H9 (cell line): ENCODE results near the gene MOCS1. TPM values are rescaled to one million over a fixed set of nuclear protein-coding genes. Genes with fewer than 3 reads are reported as not detected.

ENCODE experiments used
- DNase-seq: peaks from one replicate; pipeline ENCODE4 v3.0.0-alpha.2; 2017
- H2AFZ ChIP-seq: one replicate; pipeline ENCODE4 v1.6.1; 2013; ENCODE audit warnings: mild to moderate bottlenecking, low read length, control low read depth, moderate library complexity
- H2AK5ac ChIP-seq: 2 replicates; pipeline ENCODE4 v1.6.1; 2013; ENCODE audit warnings: low read length, control low read depth, mixed read lengths; ENCODE audit not compliant: insufficient read length
- H2BK120ac ChIP-seq: one replicate; pipeline ENCODE4 v1.6.1; 2013; ENCODE audit warnings: low read depth, mild to moderate bottlenecking, low read length, control low read depth, inconsistent platforms; ENCODE audit not compliant: poor library complexity, severe bottlenecking
- H2BK12ac ChIP-seq: 2 replicates; pipeline ENCODE4 v1.6.1; 2013; ENCODE audit warnings: low read length, control low read depth, mixed read lengths, low read depth; ENCODE audit not compliant: insufficient read length
- H2BK15ac ChIP-seq: 2 replicates; pipeline ENCODE4 v1.6.1; 2013; ENCODE audit warnings: low read depth, low read length, control low read depth
- H2BK20ac ChIP-seq: one replicate; pipeline ENCODE4 v1.6.1; 2013; ENCODE audit warnings: low read depth, mild to moderate bottlenecking, low read length, control low read depth, inconsistent platforms; ENCODE audit not compliant: poor library complexity, severe bottlenecking
- H2BK5ac ChIP-seq: 2 replicates; pipeline ENCODE4 v1.6.1; 2013; ENCODE audit warnings: low read length, control low read depth, mixed read lengths; ENCODE audit not compliant: insufficient read length
- H3K14ac ChIP-seq: 2 replicates; pipeline ENCODE4 v1.6.1; 2013; ENCODE audit warnings: low read length, control low read depth; ENCODE audit not compliant: insufficient read depth
- H3K18ac ChIP-seq: 2 replicates; pipeline ENCODE4 v1.6.1; 2013; ENCODE audit warnings: low read depth, mild to moderate bottlenecking, mixed read lengths, low read length, control low read depth; ENCODE audit not compliant: insufficient read length
- H3K23ac ChIP-seq: 2 replicates; pipeline ENCODE4 v1.6.1; 2013; ENCODE audit warnings: low read length, control low read depth, mixed read lengths, low read depth; ENCODE audit not compliant: insufficient read length
- H3K23me2 ChIP-seq: 2 replicates; pipeline ENCODE4 v1.6.1; 2013; ENCODE audit warnings: low read depth, mild to moderate bottlenecking, mixed read lengths, low read length, control low read depth; ENCODE audit not compliant: insufficient read length, poor library complexity, severe bottlenecking
- H3K27ac ChIP-seq: 2 replicates; pipeline ENCODE4 v1.5.1; 2013; ENCODE audit warnings: low read length, control low read depth, mixed read lengths, low read depth; ENCODE audit not compliant: insufficient read length
- H3K27me3 ChIP-seq: 2 replicates; pipeline ENCODE4 v1.6.1; 2013; ENCODE audit warnings: low read length, control low read depth, inconsistent platforms; ENCODE audit not compliant: insufficient read depth
- H3K4ac ChIP-seq: 2 replicates; pipeline ENCODE4 v1.6.1; 2013; ENCODE audit warnings: low read depth, mild to moderate bottlenecking, control low read depth, inconsistent platforms, low read length, moderate library complexity
- H3K4me1 ChIP-seq: 2 replicates; pipeline ENCODE4 v1.6.1; 2013; ENCODE audit warnings: low read length, control low read depth, inconsistent platforms; ENCODE audit not compliant: insufficient read depth
- H3K4me2 ChIP-seq: 2 replicates; pipeline ENCODE4 v1.6.1; 2013; ENCODE audit warnings: low read length, control low read depth, mixed read lengths; ENCODE audit not compliant: insufficient read length, insufficient read depth
- H3K56ac ChIP-seq: 2 replicates; pipeline ENCODE4 v1.6.1; 2013; ENCODE audit warnings: low read depth, mild to moderate bottlenecking, mixed read lengths, low read length, control low read depth; ENCODE audit not compliant: insufficient read length
- H3K79me1 ChIP-seq: 2 replicates; pipeline ENCODE4 v1.6.1; 2013; ENCODE audit warnings: low read depth, mild to moderate bottlenecking, moderate library complexity, low read length, control low read depth, inconsistent platforms; ENCODE audit not compliant: insufficient read depth, poor library complexity, severe bottlenecking
- H3K79me2 ChIP-seq: 2 replicates; pipeline ENCODE4 v1.6.1; 2013; ENCODE audit warnings: low read length, control low read depth, inconsistent platforms; ENCODE audit not compliant: insufficient read depth
- H3K9ac ChIP-seq: 2 replicates; pipeline ENCODE4 v1.6.1; 2013; ENCODE audit warnings: low read length, control low read depth, mixed read lengths; ENCODE audit not compliant: insufficient read length; ENCODE audit errors: extremely low read depth
- H3K9me3 ChIP-seq: one replicate; pipeline ENCODE4 v1.6.1; 2013; ENCODE audit warnings: low read depth, low read length, inconsistent platforms; ENCODE audit not compliant: control insufficient read depth
- H3T11ph ChIP-seq: one replicate; pipeline ENCODE4 v1.6.1; 2013; ENCODE audit warnings: mild to moderate bottlenecking, low read length, control low read depth, inconsistent platforms
- H4K20me1 ChIP-seq: one replicate; pipeline ENCODE4 v1.6.1; 2013; ENCODE audit not compliant: control insufficient read depth, insufficient read length, insufficient read depth
- H4K5ac ChIP-seq: 2 replicates; pipeline ENCODE4 v1.6.1; 2013; ENCODE audit warnings: low read depth, mild to moderate bottlenecking, mixed read lengths, low read length, control low read depth; ENCODE audit not compliant: insufficient read length
- H4K8ac ChIP-seq: replicated peaks from 2 replicates; pipeline ENCODE4 v1.6.1; 2013; ENCODE audit warnings: low read length, control low read depth, mixed read lengths, low read depth; ENCODE audit not compliant: insufficient read length
- H4K91ac ChIP-seq: 2 replicates; pipeline ENCODE4 v1.6.1; 2013; ENCODE audit warnings: low read depth, mild to moderate bottlenecking, moderate library complexity, mixed read lengths, low read length, control low read depth; ENCODE audit not compliant: insufficient read length
- H3K27ac Mint-ChIP-seq, 3 experiments: 2 replicates in 2 of 3; 3 replicates in 1 of 3; pipeline ENCODE4 v1.8.0; 2020 to 2021; ENCODE audit warnings: mixed read lengths in 3 of 3, mild to moderate bottlenecking in 1 of 3, moderate library complexity in 1 of 3
- H3K27me3 Mint-ChIP-seq: 2 replicates; pipeline ENCODE4 v1.8.0; 2021; ENCODE audit warnings: low read depth, mild to moderate bottlenecking, moderate library complexity, mixed read lengths
- H3K36me3 Mint-ChIP-seq, 3 experiments: 2 replicates in 2 of 3; 3 replicates in 1 of 3; pipeline ENCODE4 v1.8.0; 2020 to 2021; ENCODE audit warnings: low read depth in 3 of 3, mixed read lengths in 3 of 3; ENCODE audit not compliant: insufficient read depth in 1 of 3
- H3K4me1 Mint-ChIP-seq, 2 experiments: 2 replicates each; pipeline ENCODE4 v1.8.0; 2020; ENCODE audit warnings: mixed read lengths in 2 of 2
- H3K4me3 Mint-ChIP-seq, 2 experiments: 2 replicates in 1 of 2; 3 replicates in 1 of 2; pipeline ENCODE4 v1.8.0; 2020 to 2021; ENCODE audit warnings: mild to moderate bottlenecking in 2 of 2, mixed read lengths in 2 of 2, moderate library complexity in 1 of 2
- H3K9me3 Mint-ChIP-seq, 2 experiments: 2 replicates in 1 of 2; 3 replicates in 1 of 2; pipeline ENCODE4 v1.8.0; 2020; ENCODE audit warnings: mild to moderate bottlenecking in 2 of 2, mixed read lengths in 2 of 2, moderate library complexity in 1 of 2
- CTCF ChIP-seq: fragments of 200-600 bp; sonication (generic); conservative IDR thresholded peaks from 3 replicates; pipeline ENCODE4 v1.8.0; 2021; ENCODE audit warnings: antibody characterized with exemption, mild to moderate bottlenecking
- WGBS: extraction: QIAGEN DNeasy Blood & Tissue Kit; methylation state at CpG from one replicate; pipeline ENCODE4 v1.1.7; 2013; ENCODE audit warnings: missing lambda C conversion rate, low lambda C conversion rate, mixed read lengths; ENCODE audit not compliant: insufficient read length; ENCODE audit errors: extremely low coverage; 5-methylcytosine and 5-hydroxymethylcytosine counted together
- total RNA-seq: library from RNA; stranded (reverse); gene quantifications from 2 replicates; pipeline ENCODE4 v1.2.1, GENCODE V29; 2021

Gene MOCS1
- total RNA-seq, 1 experiment from 2014 or later = 15.2 TPM

GRCh38 chr6:39912446-39912845, 21.8 kb downstream of the MOCS1 start:
- H3K23ac ChIP-seq = no peak overlapping the region
- H3K56ac ChIP-seq = no peak overlapping the region
- peaks cover 19 to 34% (median 28%) of the 10 kb centered on the region in 3 experiments for H3K36me3 Mint-ChIP-seq
- no peak overlapping the region for H3K4me2 ChIP-seq
- no peaks in the 10 kb centered on the region for H3K27me3 Mint-ChIP-seq
- H3K4me1 ChIP-seq = no peaks in the 10 kb centered on the region
- no peak overlapping the region for H3K4me3 Mint-ChIP-seq
- no peak for DNase-seq
- no peak overlapping the region for H2AFZ ChIP-seq
- no peak overlapping the region for H4K91ac ChIP-seq
- H3K27me3 ChIP-seq = no peaks in the 10 kb centered on the region; the same call in 1 of the 2 replicates
- H3K23me2 ChIP-seq = no peaks in the 10 kb centered on the region
- no peaks in the 10 kb centered on the region for H3K9me3 ChIP-seq
- H2BK15ac ChIP-seq = no peak overlapping the region
- no peak overlapping the region for H2BK5ac ChIP-seq
- no peak overlapping the region for H3K4ac ChIP-seq
- H3K27ac Mint-ChIP-seq = peak overlapping the region in 1 of 3 experiments; percentile 23; a peak in 1 of 7 replicates
- no peak overlapping the region for H4K5ac ChIP-seq
- no peak for TF ChIP-seq CTCF
- H3K27ac ChIP-seq = no peak overlapping the region
- H3K4me1 Mint-ChIP-seq = peaks cover 5 to 12% of the 10 kb centered on the region in 2 experiments; a peak in 3 of 4 replicates
- no peak overlapping the region for H3T11ph ChIP-seq
- no peak overlapping the region for H2AK5ac ChIP-seq
- no peaks in the 10 kb centered on the region; the same call in 1 of the 2 replicates for H3K79me2 ChIP-seq
- H3K18ac ChIP-seq = no peak overlapping the region
- no peak overlapping the region for H2BK20ac ChIP-seq
- H3K9ac ChIP-seq = no peak overlapping the region
- no peak overlapping the region for H2BK120ac ChIP-seq
- H3K9me3 Mint-ChIP-seq = no peaks in the 10 kb centered on the region
- no peak overlapping the region for H4K8ac ChIP-seq
- no peak overlapping the region for H2BK12ac ChIP-seq
- no peaks in the 10 kb centered on the region for H4K20me1 ChIP-seq
- no peak overlapping the region for H3K14ac ChIP-seq
- no CpG with 5 or more reads among the region's 4 CpGs for WGBS
- no peaks in the 10 kb centered on the region for H3K79me1 ChIP-seq
